SIG-M5 treated with dmso at 0.1 percent for 504 hours (cell line): Measurements from ENCODE around the gene MAPRE3.

Experiments
- DNase-seq: peaks from one replicate; lab custom pipeline; 2025; ENCODE audit not compliant: unreplicated experiment; lab: John Stamatoyannopoulos, UW

MAPRE3 gene

GRCh38 chr2:27038631-27039339 is 68.3 kb downstream of the MAPRE3 start:
- DNase-seq: no peak

DNA sequence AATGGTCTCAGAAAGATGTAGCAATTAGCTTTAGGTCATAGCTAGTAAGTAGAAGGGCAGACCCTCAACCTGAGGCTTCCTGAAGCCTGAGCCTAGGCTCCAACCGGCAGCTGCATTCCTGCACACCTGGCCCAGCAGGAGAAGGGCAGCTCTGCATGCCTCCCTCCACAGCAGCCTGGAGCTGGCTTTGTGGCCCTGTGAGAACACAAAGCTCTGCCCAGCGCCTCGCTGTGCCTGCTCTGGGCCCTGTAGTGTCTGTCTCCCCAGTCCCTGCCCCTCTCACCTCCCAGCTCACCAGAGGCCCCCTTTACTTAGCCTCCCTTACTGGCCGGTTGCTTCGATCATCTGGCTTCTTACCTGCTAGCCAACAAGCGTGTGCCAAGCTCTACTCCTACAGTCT is 69.0 kb downstream of the MAPRE3 start:
- DNase-seq: no peak

- no peak for DNase-seq
Observed at GRCh38 chr2:27039871-27040270, 69.4 kb downstream of the MAPRE3 start.

DNA sequence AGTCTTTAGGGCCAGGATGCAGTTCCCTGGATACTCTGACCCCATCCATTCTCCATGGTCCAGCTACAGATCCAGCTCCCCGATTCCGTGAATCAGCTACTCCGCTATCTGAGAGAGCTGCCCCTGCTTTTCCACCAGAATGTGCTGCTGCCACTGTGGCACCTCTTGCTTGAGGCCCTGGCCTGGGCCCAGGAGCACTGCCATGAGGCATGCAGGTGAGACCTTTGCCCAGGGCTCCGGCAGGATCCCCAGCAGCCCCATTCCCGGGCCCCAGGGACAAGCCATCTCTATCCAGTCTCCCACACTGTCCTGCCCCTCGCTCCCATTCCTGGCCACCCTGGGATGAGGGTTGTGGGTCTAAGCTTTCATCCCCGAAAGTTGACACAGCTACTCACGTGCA is 69.8 kb downstream of the MAPRE3 start:
- no peak for DNase-seq

GRCh38 chr2:27041752-27042151 is 71.3 kb downstream of the MAPRE3 start:
- DNase-seq: no peak

DNA sequence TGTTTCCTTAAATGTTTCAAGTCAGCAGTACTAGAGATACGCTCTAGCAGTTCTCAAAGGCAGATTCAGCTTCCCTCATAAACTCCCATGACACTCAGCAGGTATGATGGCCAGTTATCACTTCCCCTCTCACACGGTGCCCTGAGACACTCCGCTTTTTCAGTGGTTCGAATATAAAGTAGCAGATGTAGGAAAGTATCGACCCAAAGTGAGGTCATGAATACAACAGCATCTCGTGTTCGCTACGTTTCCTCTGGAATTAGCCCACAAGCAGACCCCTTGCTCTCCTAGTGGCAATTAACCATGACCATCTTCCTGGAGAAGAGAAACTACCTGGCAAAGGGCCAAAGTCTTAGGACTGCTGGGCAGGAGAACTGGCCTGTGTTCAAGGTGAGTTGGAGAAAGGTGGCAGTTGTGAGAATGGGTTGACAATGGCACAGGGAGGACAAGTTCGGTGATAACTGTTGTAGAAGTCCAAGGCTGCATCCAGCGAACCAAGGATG is 71.8 kb downstream of the MAPRE3 start:
- DNase-seq: no peak

- no peak for DNase-seq
Observed at GRCh38 chr2:27042985-27043634, 72.7 kb downstream of the MAPRE3 start.

- DNase-seq: no peak
Observed at GRCh38 chr2:27049422-27050280, 79.2 kb downstream of the MAPRE3 start.

DNA sequence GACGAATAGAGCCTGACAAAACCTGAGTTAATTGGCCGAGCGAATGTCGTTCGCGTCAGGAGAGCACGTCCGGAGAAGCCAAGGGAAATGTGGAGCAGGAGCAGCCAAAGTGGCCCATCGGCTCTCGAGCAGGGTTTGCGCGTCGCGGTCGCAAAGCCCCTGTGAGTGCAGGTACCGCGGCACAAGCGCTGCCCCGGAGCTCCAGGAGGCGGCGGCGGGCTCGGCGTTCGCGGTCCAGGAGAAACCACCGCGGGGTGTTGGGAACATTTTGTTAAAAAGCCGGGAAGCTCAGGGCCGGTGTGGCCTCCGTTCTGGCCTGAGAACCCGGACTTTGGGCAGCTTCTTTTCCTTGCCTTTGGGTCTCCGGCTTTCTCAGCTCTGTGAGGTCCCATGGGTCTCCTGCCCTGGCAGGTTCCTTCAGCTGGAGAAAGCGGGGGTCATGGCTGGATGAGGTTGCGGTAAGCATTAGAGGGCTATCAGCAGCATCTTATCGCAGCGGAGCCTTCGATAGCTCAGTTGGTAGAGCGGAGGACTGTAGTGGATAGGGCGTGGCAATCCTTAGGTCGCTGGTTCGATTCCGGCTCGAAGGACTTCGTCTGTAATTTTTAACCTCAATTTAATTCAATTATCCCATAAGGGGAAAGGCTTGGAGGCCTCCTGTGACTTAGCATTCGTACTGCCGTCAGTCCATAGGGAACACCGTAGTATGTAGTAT is 80.0 kb downstream of the MAPRE3 start:
- DNase-seq: peak; percentile 94

DNA sequence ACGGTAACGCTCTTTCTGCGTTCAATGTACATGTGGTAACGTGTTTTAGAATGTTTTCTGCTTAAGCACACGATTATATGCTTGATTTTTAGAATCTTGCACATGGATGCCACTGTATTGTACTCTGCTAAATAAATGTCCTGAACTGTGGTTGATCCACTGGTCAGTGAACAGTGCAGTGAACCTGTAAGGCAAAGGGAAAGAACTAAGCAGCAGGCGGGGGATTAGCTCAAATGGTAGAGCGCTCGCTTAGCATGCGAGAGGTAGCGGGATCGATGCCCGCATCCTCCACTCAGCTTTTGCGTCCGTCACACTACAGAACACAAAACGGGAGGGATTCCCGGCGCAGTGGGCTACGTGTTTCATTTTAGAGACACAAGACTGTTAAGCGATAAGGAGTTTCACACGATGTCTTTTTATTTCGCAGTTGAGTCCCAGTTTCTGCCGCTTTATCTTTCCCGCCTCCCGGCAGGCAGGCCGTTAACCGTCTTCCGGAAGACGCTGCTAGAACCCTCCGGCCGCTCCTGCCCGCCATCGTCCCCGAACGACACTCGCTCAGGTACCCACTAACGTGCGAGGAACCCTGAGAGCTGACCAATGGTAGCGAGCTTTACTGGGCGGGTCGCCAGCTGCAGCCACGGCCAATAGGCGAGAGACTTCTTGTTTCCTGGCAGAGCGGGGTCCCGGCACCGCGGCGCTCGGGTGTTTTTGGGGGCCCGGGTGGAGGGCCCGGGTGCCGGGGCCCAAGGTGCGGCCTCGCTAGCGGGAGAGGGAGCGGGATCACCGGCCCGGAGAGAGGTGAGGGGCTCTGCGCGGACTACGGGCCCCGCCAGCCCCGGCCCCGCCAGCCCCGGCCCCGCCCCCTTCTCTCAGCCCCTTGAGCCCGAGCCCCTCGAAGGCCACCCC is 80.8 kb downstream of the MAPRE3 start, which contains the start of gene AGBL5:
Gene AGBL5, plus strand, starts transcription at position 673 of the 906 bp plus-strand sequence. CDS start 1,291 bp downstream, outside the sequence.
- DNase-seq: peak; percentile 95

GRCh38 chr2:27051902-27052645 is 81.6 kb downstream of the MAPRE3 start:
- peak; percentile 33 for DNase-seq

GRCh38 chr2:27053321-27053720 is 82.9 kb downstream of the MAPRE3 start:
- DNase-seq: no peak

GRCh38 chr2:27053776-27054175 is 83.3 kb downstream of the MAPRE3 start:
- no peak for DNase-seq

GRCh38 chr2:27054721-27055120 is 84.3 kb downstream of the MAPRE3 start:
- no peak for DNase-seq

- no peak for DNase-seq
Observed at GRCh38 chr2:27057184-27057583, 86.7 kb downstream of the MAPRE3 start.

GRCh38 chr2:27058210-27058609 is 87.8 kb downstream of the MAPRE3 start:
- DNase-seq: no peak

DNA sequence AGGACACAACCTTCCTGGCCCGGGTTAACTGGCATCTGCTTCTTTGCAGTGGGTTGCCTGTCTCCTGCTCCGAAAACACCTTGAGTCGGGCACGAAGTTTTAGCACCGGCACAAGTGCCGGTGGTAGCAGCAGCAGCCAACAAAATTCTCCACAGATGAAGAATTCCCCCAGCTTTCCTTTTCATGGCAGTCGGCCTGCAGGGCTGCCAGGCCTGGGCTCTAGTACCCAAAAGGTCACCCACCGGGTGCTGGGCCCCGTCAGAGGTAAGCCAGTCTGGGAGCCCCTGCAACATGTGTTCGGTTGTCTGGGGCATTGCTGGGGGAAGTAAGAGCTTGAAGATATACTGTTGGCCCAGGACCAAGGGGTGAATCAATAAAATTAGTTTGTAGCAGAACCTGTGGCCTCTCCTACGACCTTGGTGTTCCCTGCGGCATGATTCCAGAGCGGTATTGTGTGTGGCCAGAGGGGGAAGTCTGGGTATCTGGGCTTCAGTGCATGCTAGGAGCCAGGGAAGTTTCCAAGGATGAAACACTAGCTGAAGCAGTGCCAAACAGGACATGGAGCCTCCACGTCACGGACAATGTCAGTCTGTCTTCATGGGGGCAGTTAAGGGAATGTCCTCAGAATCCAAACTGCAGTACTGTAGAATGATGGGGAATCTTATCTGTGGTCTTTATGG is 88.8 kb downstream of the MAPRE3 start:
- DNase-seq: no peak

- no peak for DNase-seq
Observed at GRCh38 chr2:27060323-27060722, 89.9 kb downstream of the MAPRE3 start.

- no peak for DNase-seq
Observed at GRCh38 chr2:27065128-27065527, 94.7 kb downstream of the MAPRE3 start.
